HCT116 (cell line): ENCODE measurements around the gene RAB27A.
A peak's percentile ranks its signal among the peaks of the same experiment; 100 is the strongest.

Source experiments
- ATF3 ChIP-seq: IDR thresholded peaks from 2 replicates; pipeline ENCODE4 v1.6.1; 2012
- CEBPB ChIP-seq: IDR thresholded peaks from 2 replicates; pipeline ENCODE4 v1.6.1; 2012; ENCODE audit warnings: low read depth
- CTCF ChIP-seq, 3 experiments: fragments of 200-600 bp in 1 of 3; sonication (generic) in 1 of 3; IDR thresholded peaks in 2 of 3; conservative IDR thresholded peaks in 1 of 3; 2 replicates each; pipeline ENCODE4 v1.5.1; 2012 to 2017; ENCODE audit warnings: low read depth in 2 of 3, low read length in 2 of 3, antibody characterized with exemption in 1 of 3, borderline replicate concordance in 1 of 3, control low read depth in 1 of 3, mild to moderate bottlenecking in 1 of 3, mixed read lengths in 1 of 3, mixed run types in 1 of 3, moderate library complexity in 1 of 3; ENCODE audit not compliant: insufficient read depth in 1 of 3
- EGR1 ChIP-seq: IDR thresholded peaks from 2 replicates; pipeline ENCODE4 v1.6.1; 2012; ENCODE audit warnings: low read depth
- ELF1 ChIP-seq: IDR thresholded peaks from 2 replicates; pipeline ENCODE4 v1.6.1; 2012; ENCODE audit warnings: low read depth, borderline replicate concordance
- EZH2 ChIP-seq: fragments of 200-600 bp; sonication (generic); IDR thresholded peaks from 2 replicates; pipeline ENCODE4 v1.6.1; 2017; ENCODE audit warnings: antibody characterized with exemption, mixed run types
- EZH2phosphoT487 ChIP-seq: fragments of 200-600 bp; IDR thresholded peaks from 2 replicates; pipeline ENCODE4 v1.6.1; 2018; ENCODE audit warnings: antibody characterized with exemption, borderline replicate concordance
- MAX ChIP-seq: IDR thresholded peaks from 2 replicates; pipeline ENCODE4 v1.6.1; 2012
- POLR2A ChIP-seq: IDR thresholded peaks from 2 replicates; pipeline ENCODE4 v1.7.0; 2011; ENCODE audit warnings: borderline replicate concordance; ENCODE audit not compliant: insufficient read depth, insufficient read length; ENCODE audit errors: extremely low read depth
- POLR2AphosphoS5 ChIP-seq: IDR thresholded peaks from 2 replicates; pipeline ENCODE4 v1.6.1; 2011; ENCODE audit warnings: mild to moderate bottlenecking, low read depth, low read length, moderate library complexity
- RAD21 ChIP-seq: IDR thresholded peaks from 2 replicates; pipeline ENCODE4 v1.6.1; 2012; ENCODE audit warnings: low read depth, mild to moderate bottlenecking
- REST ChIP-seq: IDR thresholded peaks from 2 replicates; pipeline ENCODE4 v1.6.1; 2012; ENCODE audit warnings: low read depth
- ZBTB33 ChIP-seq: IDR thresholded peaks from 2 replicates; pipeline ENCODE4 v1.6.1; 2011; ENCODE audit warnings: mild to moderate bottlenecking, low read length, moderate library complexity; ENCODE audit not compliant: insufficient replicate concordance; ENCODE audit errors: extremely low read depth
- ZNF274 ChIP-seq: fragments of 200-500 bp; sonication (Bioruptor generic); IDR thresholded peaks from 2 replicates; pipeline ENCODE4 v1.6.1; 2014; ENCODE audit warnings: mild to moderate bottlenecking, low read depth, low read length, inconsistent platforms

- no peak for TF ChIP-seq CTCF (IDR thresholded peaks at IDR 0.05 in 2 of 3, conservative IDR thresholded peaks at IDR 0.05 in 1 of 3; ENCODE audit: borderline replicate concordance in 1 of 3, insufficient read depth in 1 of 3, low read depth in 2 of 3, low read length in 2 of 3)
- TF ChIP-seq POLR2A, result no peak
- TF ChIP-seq CEBPB, result peak; percentile 50
- no peak for TF ChIP-seq RAD21
- no peak for TF ChIP-seq POLR2AphosphoS5
- TF ChIP-seq ELF1, result no peak
- TF ChIP-seq REST, result no peak
- no peak for TF ChIP-seq EZH2
- no peak for TF ChIP-seq ATF3
- TF ChIP-seq EGR1, result no peak
- TF ChIP-seq ZBTB33, result no peak
- no peak for TF ChIP-seq MAX
- no peak for TF ChIP-seq EZH2phosphoT487
- TF ChIP-seq ZNF274, result no peak
These were observed 68.3 kb downstream of the RAB27A start for GRCh38 chr15:55221090-55222011.
